Osteoblast (primary cell): ENCODE data around the gene PARD3. TPM values are rescaled to one million over a fixed set of nuclear protein-coding genes. Genes with fewer than 3 reads are reported as not detected.

Experiments used
- DNase-seq: peaks from one replicate; pipeline ENCODE4 v3.0.0; 2011; ENCODE audit warnings: low spot score, mixed read lengths; ENCODE audit not compliant: insufficient read length; ENCODE audit errors: missing footprints
- H2AFZ ChIP-seq: 2 replicates; pipeline ENCODE4 v1.6.0; 2011; ENCODE audit warnings: mild to moderate bottlenecking, low read length
- H3K27ac ChIP-seq: 2 replicates; pipeline ENCODE4 v1.5.1; 2011; ENCODE audit warnings: mild to moderate bottlenecking, low read depth, low read length, moderate library complexity
- H3K27me3 ChIP-seq: 2 replicates; pipeline ENCODE4 v1.6.0; 2012; ENCODE audit warnings: mild to moderate bottlenecking, control low read depth, inconsistent platforms, low read length, moderate library complexity; ENCODE audit not compliant: insufficient read depth
- H3K36me3 ChIP-seq: 2 replicates; pipeline ENCODE4 v1.5.1; 2011; ENCODE audit warnings: mild to moderate bottlenecking, low read length, control low read depth, moderate library complexity; ENCODE audit not compliant: insufficient read depth
- H3K4me1 ChIP-seq: 2 replicates; pipeline ENCODE4 v1.5.1; 2011; ENCODE audit warnings: mild to moderate bottlenecking, low read length, control low read depth, moderate library complexity; ENCODE audit not compliant: insufficient read depth
- H3K4me2 ChIP-seq: 2 replicates; pipeline ENCODE4 v1.6.0; 2011; ENCODE audit warnings: mild to moderate bottlenecking, low read length; ENCODE audit not compliant: insufficient read depth
- H3K4me3 ChIP-seq: fragments of 200-600 bp; sonication (generic); 3 replicates; pipeline ENCODE4 v1.5.1; 2012; ENCODE audit warnings: mild to moderate bottlenecking, low read length, inconsistent platforms; ENCODE audit not compliant: insufficient read depth
- H3K79me2 ChIP-seq: 2 replicates; pipeline ENCODE4 v1.6.0; 2012; ENCODE audit warnings: mild to moderate bottlenecking, low read length, control low read depth, inconsistent platforms; ENCODE audit not compliant: insufficient read depth
- H3K9me3 ChIP-seq: 2 replicates; pipeline ENCODE4 v1.5.1; 2011; ENCODE audit warnings: low read depth, low read length, control low read depth
- H4K20me1 ChIP-seq: 2 replicates; pipeline ENCODE4 v1.6.0; 2012; ENCODE audit warnings: mild to moderate bottlenecking, low read length, control low read depth; ENCODE audit not compliant: insufficient read depth
- CTCF ChIP-seq: IDR thresholded peaks from 2 replicates; pipeline ENCODE4 v1.5.1; 2011; ENCODE audit warnings: mild to moderate bottlenecking, low read depth, low read length, moderate library complexity; ENCODE audit errors: extremely low read depth
- total RNA-seq: library from RNA; depleted of rRNA; stranded (reverse); fragments of >200 nt; gene quantifications from 2 replicates; pipeline ENCODE4 v1.2.3, GENCODE V29; 2012

The PARD3 gene
- total RNA-seq, 1 donor, result 71.7 TPM

GRCh38 chr10:34151931-34152330 lies 663.2 kb downstream of the PARD3 start:
- no peaks in the 10 kb centered on the region for H3K79me2 ChIP-seq
- no peak overlapping the region for H2AFZ ChIP-seq
- H4K20me1 ChIP-seq, result no peaks in the 10 kb centered on the region
- H3K9me3 ChIP-seq, result no peaks in the 10 kb centered on the region
- no peaks in the 10 kb centered on the region for H3K27me3 ChIP-seq
- no peaks in the 10 kb centered on the region for H3K36me3 ChIP-seq
- peaks cover 7% of the 10 kb centered on the region for H3K4me1 ChIP-seq
- no peak overlapping the region for H3K4me2 ChIP-seq
- no peak overlapping the region for H3K27ac ChIP-seq
- no peak for DNase-seq
- no peak for TF ChIP-seq CTCF
- H3K4me3 ChIP-seq, result no peak overlapping the region

- H3K79me2 ChIP-seq, result no peaks in the 10 kb centered on the region
- no peak for TF ChIP-seq CTCF
- H3K27me3 ChIP-seq, result no peaks in the 10 kb centered on the region
- no peak overlapping the region for H2AFZ ChIP-seq
- no peak overlapping the region for H3K4me2 ChIP-seq
- H3K4me1 ChIP-seq, result peaks cover 2% of the 10 kb centered on the region
- DNase-seq, result no peak
- no peak overlapping the region for H3K27ac ChIP-seq
- no peak overlapping the region for H3K4me3 ChIP-seq
- no peaks in the 10 kb centered on the region for H3K9me3 ChIP-seq
- no peaks in the 10 kb centered on the region for H4K20me1 ChIP-seq
- H3K36me3 ChIP-seq, result no peaks in the 10 kb centered on the region
These were observed 663.6 kb downstream of the PARD3 start for GRCh38 chr10:34151481-34151880.

GRCh38 chr10:34150103-34150502 lies 665.0 kb downstream of the PARD3 start:
- Histone ChIP-seq H3K4me3 (no peak overlapping the region), H3K9me3 (no peaks in the 10 kb centered on the region), H3K36me3 (no peaks in the 10 kb centered on the region), H3K79me2 (no peaks in the 10 kb centered on the region), H3K27me3 (no peaks in the 10 kb centered on the region), H3K27ac (no peak overlapping the region), H3K4me1 (peaks cover 11% of the 10 kb centered on the region), H2AFZ (no peak overlapping the region), H4K20me1 (no peaks in the 10 kb centered on the region), H3K4me2 (no peak overlapping the region)
- TF ChIP-seq CTCF, result no peak
- no peak for DNase-seq

- TF ChIP-seq CTCF, result no peak
- H3K79me2 ChIP-seq, result no peaks in the 10 kb centered on the region
- no peak overlapping the region for H3K27ac ChIP-seq
- no peak overlapping the region for H2AFZ ChIP-seq
- no peaks in the 10 kb centered on the region for H3K27me3 ChIP-seq
- H4K20me1 ChIP-seq, result no peaks in the 10 kb centered on the region
- no peak overlapping the region for H3K4me3 ChIP-seq
- peak; percentile 10 for DNase-seq
- no peaks in the 10 kb centered on the region for H3K36me3 ChIP-seq
- H3K4me2 ChIP-seq, result no peak overlapping the region
- H3K4me1 ChIP-seq, result peaks cover 11% of the 10 kb centered on the region
- no peaks in the 10 kb centered on the region for H3K9me3 ChIP-seq
These were observed 666.8 kb downstream of the PARD3 start for GRCh38 chr10:34148305-34148657.
